Endothelial cell of umbilical vein (primary cell): ENCODE data around the gene ERICH3. TPM values are rescaled to one million over a fixed set of nuclear protein-coding genes. Genes with fewer than 3 reads are reported as not detected.

Experiments used
- BruUV-seq: library from RNA; stranded (reverse); fragments of 400-500 nt; replicated peaks from 2 replicates; lab custom pipeline; 2021; lab: Mats Ljungman, UMichigan
- CTCF ChIA-PET: fragments of 300-600, 350-600 bp; sonication (Branson Sonifier 250); formaldehyde crosslinking; loops from one replicate; lab custom pipeline; 2021; ENCODE audit warnings: antibody characterized with exemption, inconsistent platforms; lab: Charles Lee
- POLR2A ChIA-PET: fragments of 300-600, 350-600 bp; sonication (Branson Sonifier 250); formaldehyde crosslinking; loops from one replicate; lab custom pipeline; 2021; ENCODE audit warnings: antibody characterized with exemption, inconsistent platforms; lab: Charles Lee
- DNase-seq: peaks from one replicate; pipeline ENCODE4 v3.0.0-alpha.2; 2011; ENCODE audit warnings: low read depth, low spot score
- FAIRE-seq: peaks from 2 replicates; lab custom pipeline; 2011; peaks lifted over from hg19 to GRCh38; lab: Jason Lieb, UNC
- H2AFZ ChIP-seq: 2 replicates; pipeline ENCODE4 v1.6.0; 2012; ENCODE audit warnings: low read depth, low read length, control low read depth, inconsistent platforms
- H3K27ac ChIP-seq: 2 replicates; pipeline ENCODE4 v1.5.1; 2011; ENCODE audit warnings: low read depth, mild to moderate bottlenecking, control low read depth, low read length, moderate library complexity; ENCODE audit not compliant: insufficient read depth
- H3K27me3 ChIP-seq, 2 experiments: 2 replicates each; pipeline versions ENCODE4 v1.6.0 to v1.6.1; 2011; ENCODE audit warnings: low read length in 2 of 2, mixed read lengths in 1 of 2; ENCODE audit not compliant: control insufficient read depth in 2 of 2, insufficient read depth in 2 of 2
- H3K36me3 ChIP-seq, 2 experiments: 2 replicates in 1 of 2; 3 replicates in 1 of 2; pipeline ENCODE4 v1.5.1; 2011; ENCODE audit warnings: low read length in 2 of 2, mild to moderate bottlenecking in 1 of 2, moderate library complexity in 1 of 2; ENCODE audit not compliant: control insufficient read depth in 2 of 2, insufficient read depth in 2 of 2; ENCODE audit errors: extremely low read depth in 1 of 2
- H3K4me1 ChIP-seq: 3 replicates; pipeline ENCODE4 v1.5.1; 2011; ENCODE audit warnings: mild to moderate bottlenecking, low read length; ENCODE audit not compliant: control insufficient read depth, insufficient read depth; ENCODE audit errors: extremely low read depth
- H3K4me2 ChIP-seq: 2 replicates; pipeline ENCODE4 v1.6.1; 2011; ENCODE audit warnings: low read length, control low read depth, mixed read lengths; ENCODE audit not compliant: insufficient read depth
- H3K4me3 ChIP-seq, 3 experiments: fragments of 200-600 bp in 1 of 3; sonication (generic), shearing (Covaris generic) in 1 of 3; replicated peaks in 1 of 3; 2 replicates each; pipeline ENCODE4 v1.5.1; 2011 to 2016; ENCODE audit warnings: control low read depth in 3 of 3, low read length in 3 of 3, mild to moderate bottlenecking in 2 of 3, inconsistent platforms in 1 of 3, low read depth in 1 of 3, moderate library complexity in 1 of 3; ENCODE audit not compliant: insufficient read depth in 1 of 3
- H3K79me2 ChIP-seq: 2 replicates; pipeline ENCODE4 v1.6.0; 2012; ENCODE audit warnings: low read length, inconsistent platforms; ENCODE audit not compliant: control insufficient read depth, insufficient read depth
- H3K9ac ChIP-seq: replicated peaks from 2 replicates; pipeline ENCODE3; 2011; ENCODE audit warnings: low read length, control low read depth; ENCODE audit not compliant: insufficient read depth; ENCODE audit errors: extremely low read depth
- H3K9me1 ChIP-seq: replicated peaks from 3 replicates; pipeline ENCODE4 v1.6.0; 2011; ENCODE audit warnings: mild to moderate bottlenecking, low read length; ENCODE audit not compliant: control insufficient read depth, insufficient read depth; ENCODE audit errors: extremely low read depth
- H3K9me3 ChIP-seq: replicated peaks from 2 replicates; pipeline ENCODE4 v1.5.1; 2012; ENCODE audit warnings: low read length, inconsistent platforms; ENCODE audit not compliant: control insufficient read depth, insufficient read depth
- H4K20me1 ChIP-seq: replicated peaks from 2 replicates; pipeline ENCODE3; 2011; ENCODE audit warnings: mild to moderate bottlenecking, low read length; ENCODE audit not compliant: control insufficient read depth, insufficient read depth; ENCODE audit errors: extremely low read depth
- EZH2 ChIP-seq: IDR thresholded peaks from 2 replicates; pipeline ENCODE4 v1.6.1; 2012; ENCODE audit warnings: borderline replicate concordance, low read depth, mild to moderate bottlenecking, moderate library complexity, low read length, inconsistent platforms; ENCODE audit not compliant: severe bottlenecking
- FOS ChIP-seq: IDR thresholded peaks from 2 replicates; pipeline ENCODE4 v1.6.1; 2011; ENCODE audit warnings: mild to moderate bottlenecking, low read length, moderate library complexity, borderline replicate concordance; ENCODE audit not compliant: insufficient read depth
- GATA2 ChIP-seq: IDR thresholded peaks from 2 replicates; pipeline ENCODE4 v1.7.0; 2011; ENCODE audit warnings: low read depth, mild to moderate bottlenecking, moderate library complexity, mixed read lengths, low read length; ENCODE audit not compliant: insufficient read length, insufficient read depth
- JUN ChIP-seq: IDR thresholded peaks from 2 replicates; pipeline ENCODE4 v1.6.1; 2011; ENCODE audit warnings: borderline replicate concordance, low read depth; ENCODE audit not compliant: insufficient read length, insufficient read depth
- MYC ChIP-seq: IDR thresholded peaks from one replicate; pipeline ENCODE4 v1.6.1; 2011; ENCODE audit warnings: mild to moderate bottlenecking, low read depth, low read length
- POLR2A ChIP-seq: IDR thresholded peaks from 2 replicates; pipeline ENCODE4 v1.6.1; 2012; ENCODE audit warnings: low read depth, mild to moderate bottlenecking, control low read depth, low read length
- POLR2AphosphoS5 ChIP-seq: IDR thresholded peaks from 2 replicates; pipeline ENCODE4 v1.6.1; 2012; ENCODE audit warnings: low read depth, mild to moderate bottlenecking, control low read depth, low read length, moderate library complexity; ENCODE audit not compliant: insufficient read depth
- dilution Hi-C: fragments of 300-500 bp; cut with MboI; formaldehyde crosslinking; loops from one replicate; pipeline ENCODE4 v1.15.0; 2019; ENCODE audit warnings: low sequenced_read_pairs; ENCODE audit not compliant: extremely low pct_ligation_motif_present
- intact Hi-C: fragments of 100-400 bp; cut with micrococcal nuclease; formaldehyde crosslinking; loops from one replicate; pipeline ENCODE4 v1.10.0; 2022
- polyA plus RNA-seq, 4 experiments: library from polyadenylated mRNA; depleted of rRNA in 3 of 4; stranded (reverse) in 3 of 4; unstranded in 1 of 4; fragments of >200 nt; gene quantifications; 2 replicates each; pipeline versions ENCODE4 v1.2.1 to v1.2.3, GENCODE V29; 2011 to 2012; ENCODE audit warnings: missing spikeins in 1 of 4
- total RNA-seq: library from RNA; stranded (reverse); gene quantifications from 2 replicates; pipeline ENCODE4 v1.2.3, GENCODE V29; 2021
- TF ChIP-seq, protein P1 (sequence below), 2 donors: IDR thresholded peaks; 1 replicate in 1 of 2; 2 replicates in 1 of 2; pipeline ENCODE4 v1.5.1; 2011; ENCODE audit warnings: low read length in 2 of 2, mild to moderate bottlenecking in 2 of 2, moderate library complexity in 2 of 2, control low read depth in 1 of 2, inconsistent platforms in 1 of 2, low read depth in 1 of 2; ENCODE audit not compliant: insufficient read depth in 1 of 2; ENCODE audit errors: extremely low read depth in 1 of 2
- TF ChIP-seq, protein P2 (sequence below): IDR thresholded peaks from 2 replicates; pipeline ENCODE4 v1.6.1; 2011; ENCODE audit not compliant: insufficient read depth, insufficient read length

ERICH3 gene
- total and polyA plus RNA-seq, 2 donors (not counting 3 experiments of a cell fraction or from before 2014, with no cell fraction given) = not detected

DNA sequence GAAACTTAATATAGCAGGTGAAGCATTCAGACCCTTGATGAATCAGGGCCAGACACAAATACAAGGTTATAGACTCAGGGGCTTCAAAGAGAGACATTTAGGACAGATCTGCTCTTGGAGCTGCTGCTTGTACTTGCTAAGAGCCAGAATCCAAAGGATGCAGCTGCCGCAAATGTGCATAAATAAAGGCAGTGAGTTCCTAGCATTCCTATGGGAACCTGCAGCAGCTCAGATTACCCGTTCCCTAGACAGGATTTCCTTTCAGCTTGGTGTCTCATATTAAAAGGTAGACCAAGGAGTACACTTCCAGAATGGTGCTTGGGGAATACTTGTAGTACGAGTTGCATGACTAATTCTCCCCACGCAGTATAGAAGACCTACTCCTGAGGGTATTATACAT is 151.4 kb downstream of the ERICH3 start:
- Histone ChIP-seq H2AFZ (no peak overlapping the region), H3K9me1 (no peaks in the 10 kb centered on the region), H3K79me2 (no peaks in the 10 kb centered on the region), H3K9me3 (no peaks in the 10 kb centered on the region), H3K9ac (no peak overlapping the region), H4K20me1 (no peaks in the 10 kb centered on the region), H3K4me1 (no peaks in the 10 kb centered on the region), H3K4me3 (no peak overlapping the region), H3K4me2 (no peak overlapping the region), H3K27ac (no peak overlapping the region), H3K27me3 (no peaks in the 10 kb centered on the region), H3K36me3 (no peaks in the 10 kb centered on the region)
- dilution Hi-C loops = no loop called here
- BruUV-seq = no TSS peak
- intact Hi-C loops = no loop called here
- ChIA-PET CTCF (no interaction called here), POLR2A (no interaction called here)
- FAIRE-seq (no peak), DNase-seq (no peak)
- TF ChIP-seq GATA2 (no peak), FOS (no peak), MYC (no peak), POLR2A (no peak), POLR2AphosphoS5 (no peak), EZH2 (no peak), JUN (no peak)
- TF ChIP-seq, protein P1, sequence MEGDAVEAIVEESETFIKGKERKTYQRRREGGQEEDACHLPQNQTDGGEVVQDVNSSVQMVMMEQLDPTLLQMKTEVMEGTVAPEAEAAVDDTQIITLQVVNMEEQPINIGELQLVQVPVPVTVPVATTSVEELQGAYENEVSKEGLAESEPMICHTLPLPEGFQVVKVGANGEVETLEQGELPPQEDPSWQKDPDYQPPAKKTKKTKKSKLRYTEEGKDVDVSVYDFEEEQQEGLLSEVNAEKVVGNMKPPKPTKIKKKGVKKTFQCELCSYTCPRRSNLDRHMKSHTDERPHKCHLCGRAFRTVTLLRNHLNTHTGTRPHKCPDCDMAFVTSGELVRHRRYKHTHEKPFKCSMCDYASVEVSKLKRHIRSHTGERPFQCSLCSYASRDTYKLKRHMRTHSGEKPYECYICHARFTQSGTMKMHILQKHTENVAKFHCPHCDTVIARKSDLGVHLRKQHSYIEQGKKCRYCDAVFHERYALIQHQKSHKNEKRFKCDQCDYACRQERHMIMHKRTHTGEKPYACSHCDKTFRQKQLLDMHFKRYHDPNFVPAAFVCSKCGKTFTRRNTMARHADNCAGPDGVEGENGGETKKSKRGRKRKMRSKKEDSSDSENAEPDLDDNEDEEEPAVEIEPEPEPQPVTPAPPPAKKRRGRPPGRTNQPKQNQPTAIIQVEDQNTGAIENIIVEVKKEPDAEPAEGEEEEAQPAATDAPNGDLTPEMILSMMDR (IDR thresholded peaks at IDR 0.05; ENCODE audit: extremely low read depth in 1 of 2, insufficient read depth in 1 of 2, low read depth in 1 of 2, low read length in 2 of 2) = no peak
- TF ChIP-seq, protein P2, sequence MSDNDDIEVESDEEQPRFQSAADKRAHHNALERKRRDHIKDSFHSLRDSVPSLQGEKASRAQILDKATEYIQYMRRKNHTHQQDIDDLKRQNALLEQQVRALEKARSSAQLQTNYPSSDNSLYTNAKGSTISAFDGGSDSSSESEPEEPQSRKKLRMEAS = no peak

Other genes with a start within 250 kb of the ERICH3 start
- gene LRRC53, start 161.2 kb downstream of the ERICH3 start, total RNA-seq = not detected in 2 replicates
- not detected in 2 replicates for gene LRRC53, start 161.2 kb downstream of the ERICH3 start, polyA plus RNA-seq
- 32.7 and 33.5 TPM in 2 replicates for gene CRYZ, start 59.3 kb upstream of the ERICH3 start, total RNA-seq
- 22.2 and 24.5 TPM in 2 replicates for gene CRYZ, start 59.3 kb upstream of the ERICH3 start, polyA plus RNA-seq
- gene TYW3, start 59.4 kb upstream of the ERICH3 start, total RNA-seq = 22.3 and 22.8 TPM in 2 replicates
- 5.3 and 8.5 TPM in 2 replicates for gene TYW3, start 59.4 kb upstream of the ERICH3 start, polyA plus RNA-seq